Left ventricle myocardium inferior (tissue), 1 donor: Measurements from ENCODE around the gene TPK1. TPM values are rescaled to one million over a fixed set of nuclear protein-coding genes. Genes with fewer than 3 reads are reported as not detected.

Experiments
- DNase-seq: peaks from one replicate; pipeline ENCODE4 v3.0.0-alpha.2; 2020
- H3K27ac ChIP-seq: fragments of 200-600 bp; replicated peaks from 2 replicates; pipeline ENCODE4 v1.8.0; 2021
- H3K27me3 ChIP-seq: fragments of 200-600 bp; 2 replicates; pipeline ENCODE4 v1.8.0; 2021; ENCODE audit warnings: low read depth
- H3K36me3 ChIP-seq: fragments of 200-600 bp; 2 replicates; pipeline ENCODE4 v1.8.0; 2021
- H3K4me1 ChIP-seq: fragments of 200-600 bp; 2 replicates; pipeline ENCODE4 v1.8.0; 2021
- H3K4me3 ChIP-seq: fragments of 200-600 bp; 2 replicates; pipeline ENCODE4 v1.8.0; 2021; ENCODE audit warnings: mild to moderate bottlenecking, moderate library complexity
- H3K9me3 ChIP-seq: fragments of 200-600 bp; replicated peaks from 2 replicates; pipeline ENCODE4 v1.8.0; 2021
- intact Hi-C: fragments of 100-400 bp; cut with micrococcal nuclease; formaldehyde crosslinking; loops from one replicate; pipeline ENCODE4 v1.11.0; 2022
- total RNA-seq: library from RNA; stranded (reverse); fragmentation: NEBNext Ultra II Directional; extraction: Animal tissue kit (Norgen Biotek cat#: 25700); gene quantifications from one replicate; pipeline ENCODE4 v1.2.1, GENCODE V29; 2021
- TF ChIP-seq, protein P1 (sequence below): fragments of 200-600 bp; IDR thresholded peaks from 2 replicates; pipeline ENCODE4 v1.8.0; 2021; ENCODE audit warnings: antibody characterized with exemption, mild to moderate bottlenecking, borderline replicate concordance
- donor health status: DM: no; HTN: yes; CAD: no; lungs with severe emphysema.

Gene TPK1
- total RNA-seq, 1 donor from 2014 or later = 3.5 TPM

- no peak overlapping the region for H3K4me3 ChIP-seq
- H3K4me1 ChIP-seq = no peaks in the 10 kb centered on the region
- no peaks in the 10 kb centered on the region for H3K27me3 ChIP-seq
- no peaks in the 10 kb centered on the region for H3K36me3 ChIP-seq
- peaks cover under 1% of the 10 kb centered on the region for H3K9me3 ChIP-seq
- no peak overlapping the region for H3K27ac ChIP-seq
- no peak for DNase-seq
- TF ChIP-seq, protein P1, sequence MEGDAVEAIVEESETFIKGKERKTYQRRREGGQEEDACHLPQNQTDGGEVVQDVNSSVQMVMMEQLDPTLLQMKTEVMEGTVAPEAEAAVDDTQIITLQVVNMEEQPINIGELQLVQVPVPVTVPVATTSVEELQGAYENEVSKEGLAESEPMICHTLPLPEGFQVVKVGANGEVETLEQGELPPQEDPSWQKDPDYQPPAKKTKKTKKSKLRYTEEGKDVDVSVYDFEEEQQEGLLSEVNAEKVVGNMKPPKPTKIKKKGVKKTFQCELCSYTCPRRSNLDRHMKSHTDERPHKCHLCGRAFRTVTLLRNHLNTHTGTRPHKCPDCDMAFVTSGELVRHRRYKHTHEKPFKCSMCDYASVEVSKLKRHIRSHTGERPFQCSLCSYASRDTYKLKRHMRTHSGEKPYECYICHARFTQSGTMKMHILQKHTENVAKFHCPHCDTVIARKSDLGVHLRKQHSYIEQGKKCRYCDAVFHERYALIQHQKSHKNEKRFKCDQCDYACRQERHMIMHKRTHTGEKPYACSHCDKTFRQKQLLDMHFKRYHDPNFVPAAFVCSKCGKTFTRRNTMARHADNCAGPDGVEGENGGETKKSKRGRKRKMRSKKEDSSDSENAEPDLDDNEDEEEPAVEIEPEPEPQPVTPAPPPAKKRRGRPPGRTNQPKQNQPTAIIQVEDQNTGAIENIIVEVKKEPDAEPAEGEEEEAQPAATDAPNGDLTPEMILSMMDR = no peak
- intact Hi-C loops = no loop called here
These were observed 267.6 kb downstream of the TPK1 start for GRCh38 chr7:144568233-144568632.

- TF ChIP-seq, protein P1 = no peak
- Histone ChIP-seq H3K4me1 (no peaks in the 10 kb centered on the region), H3K9me3 (peaks cover 3% of the 10 kb centered on the region), H3K27ac (no peak overlapping the region), H3K4me3 (no peak overlapping the region), H3K27me3 (no peaks in the 10 kb centered on the region), H3K36me3 (no peaks in the 10 kb centered on the region)
- DNase-seq = no peak
- intact Hi-C loops = no loop called here
These were observed 270.3 kb downstream of the TPK1 start for GRCh38 chr7:144565586-144565985.

GRCh38 chr7:144549861-144550260 is 286.0 kb downstream of the TPK1 start:
- H3K36me3 ChIP-seq = no peaks in the 10 kb centered on the region
- DNase-seq = no peak
- no peak overlapping the region for H3K4me3 ChIP-seq
- H3K9me3 ChIP-seq = no peaks in the 10 kb centered on the region
- no peak overlapping the region for H3K27ac ChIP-seq
- H3K27me3 ChIP-seq = no peaks in the 10 kb centered on the region
- TF ChIP-seq, protein P1 = no peak
- intact Hi-C loops = no loop called here
- no peaks in the 10 kb centered on the region for H3K4me1 ChIP-seq

DNA sequence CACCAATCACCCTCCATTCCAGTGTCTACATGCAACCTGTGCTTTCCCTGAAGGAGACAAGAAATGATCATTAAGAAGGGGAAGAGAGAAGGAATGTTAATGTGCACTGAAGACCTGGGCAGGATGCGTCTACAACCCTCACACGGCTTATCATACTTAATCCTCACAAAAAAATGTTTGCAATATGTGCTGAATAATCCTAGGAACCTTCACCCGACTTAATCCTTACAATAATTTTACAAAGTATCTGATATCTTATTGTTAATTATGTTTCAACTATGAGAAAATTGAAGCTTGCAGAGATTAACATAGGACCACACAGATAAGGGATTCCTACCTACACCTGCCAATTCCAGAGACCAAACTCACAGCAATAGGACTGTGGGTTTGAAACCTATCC is 287.3 kb downstream of the TPK1 start:
- intact Hi-C loops = no loop called here
- H3K4me1 ChIP-seq = no peaks in the 10 kb centered on the region
- no peaks in the 10 kb centered on the region for H3K36me3 ChIP-seq
- H3K9me3 ChIP-seq = no peaks in the 10 kb centered on the region
- DNase-seq = no peak
- TF ChIP-seq, protein P1 = no peak
- no peak overlapping the region for H3K4me3 ChIP-seq
- no peaks in the 10 kb centered on the region for H3K27me3 ChIP-seq
- no peak overlapping the region for H3K27ac ChIP-seq

- intact Hi-C loops = no loop called here
- TF ChIP-seq, protein P1 = no peak
These were observed 288.0 kb downstream of the TPK1 start for GRCh38 chr7:144547888-144548287.

DNA sequence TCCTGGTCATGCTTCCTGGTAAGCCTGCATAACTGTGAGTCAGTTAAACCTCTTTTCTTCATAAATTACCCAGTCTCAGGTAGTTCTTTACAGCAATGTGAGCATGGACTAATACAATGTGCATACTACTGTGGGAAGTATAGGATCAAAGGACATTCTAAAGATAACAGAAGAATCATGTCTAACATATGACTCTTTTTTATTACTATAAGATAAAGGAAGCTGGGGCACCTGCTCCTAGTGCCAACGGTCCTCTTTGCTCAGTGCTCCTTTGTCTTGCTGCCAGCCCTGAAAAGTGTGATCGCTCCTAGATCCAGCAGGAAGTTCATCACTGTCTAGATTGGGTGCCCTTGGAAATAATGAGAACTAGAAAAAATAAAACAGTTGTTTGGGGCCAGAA is 289.1 kb downstream of the TPK1 start:
- Histone ChIP-seq H3K36me3 (no peaks in the 10 kb centered on the region), H3K9me3 (no peaks in the 10 kb centered on the region), H3K4me3 (no peak overlapping the region), H3K27ac (no peak overlapping the region), H3K27me3 (no peaks in the 10 kb centered on the region), H3K4me1 (no peaks in the 10 kb centered on the region)
- TF ChIP-seq, protein P1 = no peak
- intact Hi-C loops = no loop called here
- DNase-seq = no peak

More at GRCh38 chr7:144547888-144548287, 288.0 kb downstream of the TPK1 start:
- H3K9me3 ChIP-seq = no peaks in the 10 kb centered on the region
- no peaks in the 10 kb centered on the region for H3K36me3 ChIP-seq
- H3K4me1 ChIP-seq = no peaks in the 10 kb centered on the region
- no peaks in the 10 kb centered on the region for H3K27me3 ChIP-seq
- H3K27ac ChIP-seq = no peak overlapping the region
- DNase-seq = no peak
- H3K4me3 ChIP-seq = no peak overlapping the region
